Ishikawa (cell line): ENCODE data around the gene NDUFAF8.

Experiments
- CEBPB ChIP-seq: IDR thresholded peaks from 2 replicates; pipeline ENCODE4 v1.6.1; 2012
- CREB1 ChIP-seq: IDR thresholded peaks from 2 replicates; pipeline ENCODE4 v1.6.1; 2012; ENCODE audit warnings: low read depth
- EGR1 ChIP-seq: IDR thresholded peaks from 2 replicates; pipeline ENCODE4 v1.6.1; 2012
- EP300 ChIP-seq: IDR thresholded peaks from 2 replicates; pipeline ENCODE4 v1.6.1; 2012; ENCODE audit warnings: borderline replicate concordance
- FOXM1 ChIP-seq: IDR thresholded peaks from 2 replicates; pipeline ENCODE4 v1.6.1; 2012; ENCODE audit warnings: low read depth, borderline replicate concordance
- NFIC ChIP-seq: IDR thresholded peaks from 2 replicates; pipeline ENCODE4 v1.6.1; 2012
- RAD21 ChIP-seq: IDR thresholded peaks from 2 replicates; pipeline ENCODE4 v1.6.1; 2012; ENCODE audit warnings: low read depth
- TAF1 ChIP-seq: IDR thresholded peaks from 2 replicates; pipeline ENCODE4 v1.6.1; 2012; ENCODE audit warnings: low read depth, mild to moderate bottlenecking
- YY1 ChIP-seq: IDR thresholded peaks from 2 replicates; pipeline ENCODE4 v1.6.1; 2012; ENCODE audit warnings: low read depth
- TF ChIP-seq, protein P1 (sequence below): IDR thresholded peaks from 2 replicates; pipeline ENCODE4 v1.6.1; 2012; ENCODE audit warnings: low read depth, mild to moderate bottlenecking
- TF ChIP-seq, protein P2 (sequence below): IDR thresholded peaks from 2 replicates; pipeline ENCODE4 v1.6.1; 2012
- TF ChIP-seq, protein P3 (sequence below): IDR thresholded peaks from 2 replicates; pipeline ENCODE4 v1.6.1; 2012

DNA sequence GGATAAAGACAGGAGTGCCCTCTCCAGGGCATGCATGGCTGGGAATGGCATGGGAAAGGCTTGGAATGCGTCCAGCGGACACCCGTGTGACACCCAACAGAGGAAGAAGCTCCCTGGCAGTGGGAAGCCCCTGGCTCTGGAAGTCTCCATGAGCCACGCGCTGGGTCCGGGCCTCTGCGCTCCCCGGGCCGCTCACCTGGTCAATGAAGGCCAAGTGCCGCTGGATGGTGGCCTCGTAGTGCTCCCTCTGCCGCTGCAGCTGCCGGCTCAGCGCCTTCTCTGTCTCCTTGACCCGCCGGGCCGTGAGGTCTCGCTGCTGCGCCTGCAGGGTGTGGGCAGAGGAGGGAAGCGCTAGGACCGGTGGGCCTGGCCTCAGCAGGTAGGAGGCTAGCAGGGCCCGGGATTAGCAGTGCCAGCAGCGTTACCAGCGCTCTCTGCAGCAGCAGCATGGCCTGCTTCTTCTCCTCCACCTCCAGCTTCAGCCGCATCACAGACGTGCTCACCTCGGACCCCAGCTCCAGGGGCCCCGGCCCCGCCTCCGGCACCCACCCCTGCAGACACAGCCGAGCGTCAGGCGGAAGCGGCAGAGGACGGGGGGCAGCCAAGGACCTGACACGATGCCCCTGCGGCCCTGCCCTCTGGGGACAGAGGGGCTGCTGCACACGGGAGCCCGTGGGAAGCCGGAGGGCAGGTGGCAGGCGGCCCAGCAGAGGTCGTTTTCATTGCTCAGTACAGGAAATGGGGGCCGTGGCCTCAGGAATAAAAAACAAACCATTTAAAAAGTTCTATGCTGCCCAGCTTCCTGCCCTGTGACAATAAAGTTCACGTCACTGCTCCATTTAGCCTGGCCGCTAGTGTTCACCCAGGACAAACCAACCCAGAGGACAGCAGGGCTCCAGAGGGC lies 42.4 kb upstream of the NDUFAF8 start:
- TF ChIP-seq TAF1 (no peak), RAD21 (no peak), EP300 (no peak), CEBPB (no peak), NFIC (no peak), FOXM1 (no peak), CREB1 (no peak), YY1 (no peak), EGR1 (no peak)
- TF ChIP-seq, protein P1, sequence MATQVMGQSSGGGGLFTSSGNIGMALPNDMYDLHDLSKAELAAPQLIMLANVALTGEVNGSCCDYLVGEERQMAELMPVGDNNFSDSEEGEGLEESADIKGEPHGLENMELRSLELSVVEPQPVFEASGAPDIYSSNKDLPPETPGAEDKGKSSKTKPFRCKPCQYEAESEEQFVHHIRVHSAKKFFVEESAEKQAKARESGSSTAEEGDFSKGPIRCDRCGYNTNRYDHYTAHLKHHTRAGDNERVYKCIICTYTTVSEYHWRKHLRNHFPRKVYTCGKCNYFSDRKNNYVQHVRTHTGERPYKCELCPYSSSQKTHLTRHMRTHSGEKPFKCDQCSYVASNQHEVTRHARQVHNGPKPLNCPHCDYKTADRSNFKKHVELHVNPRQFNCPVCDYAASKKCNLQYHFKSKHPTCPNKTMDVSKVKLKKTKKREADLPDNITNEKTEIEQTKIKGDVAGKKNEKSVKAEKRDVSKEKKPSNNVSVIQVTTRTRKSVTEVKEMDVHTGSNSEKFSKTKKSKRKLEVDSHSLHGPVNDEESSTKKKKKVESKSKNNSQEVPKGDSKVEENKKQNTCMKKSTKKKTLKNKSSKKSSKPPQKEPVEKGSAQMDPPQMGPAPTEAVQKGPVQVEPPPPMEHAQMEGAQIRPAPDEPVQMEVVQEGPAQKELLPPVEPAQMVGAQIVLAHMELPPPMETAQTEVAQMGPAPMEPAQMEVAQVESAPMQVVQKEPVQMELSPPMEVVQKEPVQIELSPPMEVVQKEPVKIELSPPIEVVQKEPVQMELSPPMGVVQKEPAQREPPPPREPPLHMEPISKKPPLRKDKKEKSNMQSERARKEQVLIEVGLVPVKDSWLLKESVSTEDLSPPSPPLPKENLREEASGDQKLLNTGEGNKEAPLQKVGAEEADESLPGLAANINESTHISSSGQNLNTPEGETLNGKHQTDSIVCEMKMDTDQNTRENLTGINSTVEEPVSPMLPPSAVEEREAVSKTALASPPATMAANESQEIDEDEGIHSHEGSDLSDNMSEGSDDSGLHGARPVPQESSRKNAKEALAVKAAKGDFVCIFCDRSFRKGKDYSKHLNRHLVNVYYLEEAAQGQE, result no peak
- TF ChIP-seq, protein P2, sequence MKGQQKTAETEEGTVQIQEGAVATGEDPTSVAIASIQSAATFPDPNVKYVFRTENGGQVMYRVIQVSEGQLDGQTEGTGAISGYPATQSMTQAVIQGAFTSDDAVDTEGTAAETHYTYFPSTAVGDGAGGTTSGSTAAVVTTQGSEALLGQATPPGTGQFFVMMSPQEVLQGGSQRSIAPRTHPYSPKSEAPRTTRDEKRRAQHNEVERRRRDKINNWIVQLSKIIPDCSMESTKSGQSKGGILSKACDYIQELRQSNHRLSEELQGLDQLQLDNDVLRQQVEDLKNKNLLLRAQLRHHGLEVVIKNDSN, result no peak
- TF ChIP-seq, protein P3, sequence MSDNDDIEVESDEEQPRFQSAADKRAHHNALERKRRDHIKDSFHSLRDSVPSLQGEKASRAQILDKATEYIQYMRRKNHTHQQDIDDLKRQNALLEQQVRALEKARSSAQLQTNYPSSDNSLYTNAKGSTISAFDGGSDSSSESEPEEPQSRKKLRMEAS, result no peak
